ENCODE results near the gene PPP1R1B. TPM values are rescaled to one million over a fixed set of nuclear protein-coding genes. Genes with fewer than 3 reads are reported as not detected.

PPP1R1B gene
- total RNA-seq, 1 donor from 2014 or later, result 25.1 TPM

DNA sequence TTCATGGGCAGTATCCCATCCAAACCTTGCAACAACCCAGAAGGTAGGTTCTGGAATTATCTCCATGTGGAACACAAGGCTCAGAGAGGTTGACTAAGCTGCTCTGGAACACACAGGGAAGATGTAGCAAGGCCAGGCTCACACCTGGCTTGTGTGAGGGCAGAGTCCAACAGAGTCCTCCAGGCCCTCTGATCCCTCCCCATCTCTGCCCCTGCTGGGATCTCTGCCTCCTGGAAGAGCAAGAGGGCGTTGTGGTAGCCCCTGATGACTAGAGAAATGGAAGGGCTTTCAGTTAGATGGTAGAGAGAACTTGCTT lies 7.0 kb upstream of the PPP1R1B start:
- peaks cover 8% of the 10 kb centered on the region for H3K27me3 ChIP-seq
- H3K4me3 ChIP-seq, result no peak overlapping the region
- no peak overlapping the region for H3K27ac ChIP-seq
- DNase-seq (no peak), ATAC-seq (no peak)
- TF ChIP-seq, protein P1, sequence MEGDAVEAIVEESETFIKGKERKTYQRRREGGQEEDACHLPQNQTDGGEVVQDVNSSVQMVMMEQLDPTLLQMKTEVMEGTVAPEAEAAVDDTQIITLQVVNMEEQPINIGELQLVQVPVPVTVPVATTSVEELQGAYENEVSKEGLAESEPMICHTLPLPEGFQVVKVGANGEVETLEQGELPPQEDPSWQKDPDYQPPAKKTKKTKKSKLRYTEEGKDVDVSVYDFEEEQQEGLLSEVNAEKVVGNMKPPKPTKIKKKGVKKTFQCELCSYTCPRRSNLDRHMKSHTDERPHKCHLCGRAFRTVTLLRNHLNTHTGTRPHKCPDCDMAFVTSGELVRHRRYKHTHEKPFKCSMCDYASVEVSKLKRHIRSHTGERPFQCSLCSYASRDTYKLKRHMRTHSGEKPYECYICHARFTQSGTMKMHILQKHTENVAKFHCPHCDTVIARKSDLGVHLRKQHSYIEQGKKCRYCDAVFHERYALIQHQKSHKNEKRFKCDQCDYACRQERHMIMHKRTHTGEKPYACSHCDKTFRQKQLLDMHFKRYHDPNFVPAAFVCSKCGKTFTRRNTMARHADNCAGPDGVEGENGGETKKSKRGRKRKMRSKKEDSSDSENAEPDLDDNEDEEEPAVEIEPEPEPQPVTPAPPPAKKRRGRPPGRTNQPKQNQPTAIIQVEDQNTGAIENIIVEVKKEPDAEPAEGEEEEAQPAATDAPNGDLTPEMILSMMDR (IDR thresholded peaks at IDR 0.05), result no peak
- no peaks in the 10 kb centered on the region for H3K36me3 ChIP-seq
- H3K4me1 ChIP-seq, result peaks cover 9% of the 10 kb centered on the region
- H3K9me3 ChIP-seq, result no peaks in the 10 kb centered on the region
- intact Hi-C loops (cut with DNase I), result loop anchor here (5.0 to 10.0 kb wide), 2 partner anchors 72 to 135 kb away; no protein-coding TSS in a partner anchor

DNA sequence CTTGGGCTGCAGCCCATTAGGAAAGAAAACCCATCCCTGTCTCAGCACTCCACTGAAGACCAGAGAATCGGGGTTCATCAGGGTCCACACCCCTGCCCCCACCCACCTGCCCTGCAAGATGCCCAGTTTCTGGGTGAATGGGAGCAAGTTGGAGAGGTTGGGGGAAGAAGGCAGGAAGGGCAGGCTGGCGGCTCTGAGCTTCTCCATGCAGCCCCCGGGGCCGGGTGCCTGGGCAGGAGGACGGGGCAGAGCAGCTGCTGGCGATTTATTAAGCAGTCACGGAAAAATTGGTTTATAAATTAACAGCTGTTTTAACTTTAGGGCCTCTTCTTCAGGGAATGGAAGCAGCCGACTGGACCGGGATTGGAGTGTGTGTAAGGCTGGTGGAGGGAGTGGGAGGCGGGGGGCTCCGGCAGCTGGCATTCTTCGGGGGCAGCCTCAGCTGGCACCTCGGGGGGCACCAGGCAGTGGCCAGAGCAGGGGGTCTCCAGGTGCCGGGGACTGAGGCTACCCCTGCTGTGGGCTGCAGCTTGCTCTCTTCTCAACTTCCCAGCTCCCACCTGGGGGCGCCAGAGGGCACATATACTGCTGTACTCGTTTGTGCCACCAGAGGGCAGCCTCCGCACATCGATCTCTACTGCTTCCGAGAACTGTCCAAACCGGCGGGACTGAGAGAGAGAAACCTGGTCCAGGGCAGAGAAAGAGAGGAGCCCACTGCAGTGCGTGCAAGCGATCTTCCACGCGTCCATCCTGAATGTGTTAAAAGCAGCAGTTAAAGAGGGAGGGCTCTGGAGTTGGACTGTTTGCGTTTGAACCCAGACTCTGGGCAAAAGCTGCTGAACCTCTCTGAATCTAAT lies 5.0 kb upstream of the PPP1R1B start:
- TF ChIP-seq, protein P1 (IDR thresholded peaks at IDR 0.05), result peak; percentile 99
- DNase-seq, result peak; percentile 92
- Histone ChIP-seq H3K27ac (no peak overlapping the region), H3K4me3 (no peak overlapping the region), H3K27me3 (peaks cover 23% of the 10 kb centered on the region), H3K4me1 (peaks cover 9% of the 10 kb centered on the region), H3K36me3 (no peaks in the 10 kb centered on the region), H3K9me3 (no peaks in the 10 kb centered on the region)
- intact Hi-C loops (cut with DNase I), result loop anchor here (5.0 to 10.0 kb wide), 2 partner anchors 74 to 133 kb away; no protein-coding TSS in a partner anchor
- peak; percentile 89 for ATAC-seq

DNA sequence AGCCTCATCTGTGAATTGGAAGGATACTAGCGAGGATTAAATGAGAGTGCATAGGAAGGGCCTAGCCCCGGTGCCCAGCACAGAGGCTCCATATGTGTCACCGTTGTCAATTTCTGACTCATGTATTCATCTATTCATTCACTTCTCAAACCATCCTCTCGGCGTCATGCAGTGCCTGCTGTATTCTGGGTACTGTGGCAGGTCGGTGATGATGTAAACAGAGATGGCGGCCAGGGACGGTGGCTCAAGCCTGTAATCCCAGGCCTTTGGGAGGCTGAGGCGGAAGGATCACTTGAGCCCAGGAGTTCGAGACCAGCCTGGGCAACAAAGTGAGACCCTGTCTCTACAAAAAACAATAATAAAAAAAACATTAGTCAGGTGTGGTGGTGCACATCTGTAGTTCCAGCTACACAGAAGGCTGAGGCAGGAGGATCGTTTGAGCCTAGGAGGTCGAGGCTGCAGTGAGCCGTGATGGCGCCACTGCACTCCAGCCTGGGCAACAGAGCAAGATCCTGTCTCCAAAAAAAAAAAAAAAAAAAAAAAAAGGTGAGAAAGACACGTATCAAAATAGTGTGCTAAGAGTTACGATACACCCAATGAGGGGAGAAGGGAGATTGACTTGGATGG lies 4.3 kb upstream of the PPP1R1B start:
- no peak for ATAC-seq
- intact Hi-C loops (cut with DNase I), result loop anchor here (5.0 to 10.0 kb wide), 2 partner anchors 75 to 132 kb away; no protein-coding TSS in a partner anchor
- no peaks in the 10 kb centered on the region for H3K36me3 ChIP-seq
- H3K4me1 ChIP-seq, result peaks cover 9% of the 10 kb centered on the region
- peaks cover 23% of the 10 kb centered on the region for H3K27me3 ChIP-seq
- H3K27ac ChIP-seq, result no peak overlapping the region
- DNase-seq, result no peak
- TF ChIP-seq, protein P1 (IDR thresholded peaks at IDR 0.05), result no peak
- no peaks in the 10 kb centered on the region for H3K9me3 ChIP-seq
- no peak overlapping the region for H3K4me3 ChIP-seq

DNA sequence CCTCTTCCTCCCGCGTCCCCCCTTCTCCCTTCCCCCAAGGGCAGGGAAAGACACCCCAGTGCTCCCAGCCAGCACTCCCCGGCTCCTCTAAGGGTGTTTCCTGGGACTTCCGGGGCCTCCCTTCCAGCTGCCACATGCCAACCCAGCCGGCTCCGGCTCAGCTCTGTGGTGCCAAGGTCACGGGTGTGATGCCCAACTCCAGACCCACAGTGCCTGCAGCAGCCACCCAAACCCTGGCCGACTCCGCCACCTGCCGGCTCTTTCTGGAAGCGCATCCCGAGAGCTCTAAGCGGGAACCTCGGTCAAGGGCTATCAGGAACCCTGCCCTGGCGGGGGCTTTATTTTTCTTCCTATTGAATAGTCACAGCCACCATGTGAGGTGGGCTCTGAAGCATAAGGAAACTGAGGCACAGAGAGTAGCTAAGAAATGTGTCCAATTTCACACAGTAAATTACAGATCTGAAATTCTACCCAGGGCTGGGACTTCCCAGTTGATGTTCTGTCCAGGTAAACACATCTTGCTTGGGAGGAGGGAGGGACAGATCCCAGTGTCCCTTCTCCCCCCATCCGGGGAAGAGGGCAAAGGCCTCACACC lies 3.3 kb upstream of the PPP1R1B start:
- DNase-seq (peak; percentile 95), ATAC-seq (peak; percentile 87)
- H3K36me3 ChIP-seq, result no peaks in the 10 kb centered on the region
- peaks cover 27% of the 10 kb centered on the region for H3K27me3 ChIP-seq
- no peaks in the 10 kb centered on the region for H3K9me3 ChIP-seq
- peaks cover 8% of the 10 kb centered on the region for H3K4me1 ChIP-seq
- H3K4me3 ChIP-seq, result no peak overlapping the region
- TF ChIP-seq, protein P1 (IDR thresholded peaks at IDR 0.05), result peak; percentile 95
- H3K27ac ChIP-seq, result no peak overlapping the region
- intact Hi-C loops (cut with DNase I), result loop anchor here (5.0 to 10.0 kb wide), 2 partner anchors 76 to 131 kb away; no protein-coding TSS in a partner anchor

DNA sequence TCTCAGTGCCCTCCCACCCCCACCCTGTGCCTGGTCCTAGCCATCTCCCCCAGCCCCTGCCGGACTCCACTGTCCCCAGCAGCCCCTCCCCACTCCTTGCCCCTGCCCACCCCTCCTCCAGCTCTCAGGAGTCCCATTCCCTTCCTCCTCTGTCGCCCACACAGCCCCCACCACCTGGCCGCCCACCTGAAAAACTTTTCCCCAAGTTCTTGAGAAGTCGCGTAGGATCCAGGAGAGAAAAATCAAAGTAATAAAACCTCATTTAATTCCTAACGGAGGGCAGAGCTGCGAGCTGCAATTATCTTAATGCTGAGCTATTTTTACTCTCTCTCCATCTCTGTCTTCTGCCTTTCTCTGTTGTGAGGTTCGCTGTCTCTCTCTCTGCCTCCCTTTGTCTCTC lies 2.4 kb upstream of the PPP1R1B start:
- DNase-seq (no peak), ATAC-seq (no peak)
- TF ChIP-seq, protein P1 (IDR thresholded peaks at IDR 0.05), result no peak
- Histone ChIP-seq H3K4me3 (no peak overlapping the region), H3K27me3 (peaks cover 27% of the 10 kb centered on the region), H3K36me3 (no peaks in the 10 kb centered on the region), H3K4me1 (peaks cover 5% of the 10 kb centered on the region), H3K9me3 (no peaks in the 10 kb centered on the region), H3K27ac (no peak overlapping the region)
- intact Hi-C loops (cut with DNase I), result loop anchor here (5.0 to 10.0 kb wide), 2 partner anchors 77 to 130 kb away; no protein-coding TSS in a partner anchor
